WTC11 (cell line): ENCODE measurements around the gene RAPH1. TPM values are rescaled to one million over a fixed set of nuclear protein-coding genes. Genes with fewer than 3 reads are reported as not detected.

Source experiments
- ATAC-seq: fragments of 200-7000 bp; cut with Tn5 transposase; 2 replicates; pipeline ENCODE4 v1.10.0; 2021; ENCODE audit warnings: mild to moderate bottlenecking, moderate library complexity
- CTCF ChIA-PET: fragments of 300-600 bp; sonication (Branson Sonifier 250); formaldehyde crosslinking; loops from one replicate; lab custom pipeline; 2021; ENCODE audit warnings: antibody characterized with exemption; lab: Charles Lee
- POLR2A ChIA-PET: fragments of 350-600 bp; sonication (Branson Sonifier 250); formaldehyde crosslinking; loops from one replicate; lab custom pipeline; 2021; ENCODE audit warnings: antibody characterized with exemption; lab: Charles Lee
- DNase-seq: peaks from one replicate; pipeline ENCODE4 v3.0.0; 2021; ENCODE audit warnings: low spot score
- H3K27ac Mint-ChIP-seq: 2 replicates; pipeline ENCODE4 v1.8.0; 2021; ENCODE audit warnings: mixed read lengths
- H3K27me3 Mint-ChIP-seq: 2 replicates; pipeline ENCODE4 v1.8.0; 2021; ENCODE audit warnings: low read depth, mild to moderate bottlenecking, moderate library complexity, mixed read lengths
- H3K36me3 Mint-ChIP-seq: 2 replicates; pipeline ENCODE4 v1.8.0; 2021; ENCODE audit warnings: mixed read lengths
- H3K4me1 Mint-ChIP-seq: 2 replicates; pipeline ENCODE4 v1.8.0; 2022; ENCODE audit warnings: mixed read lengths
- H3K4me3 Mint-ChIP-seq: 2 replicates; pipeline ENCODE4 v1.8.0; 2021; ENCODE audit warnings: mild to moderate bottlenecking, moderate library complexity, mixed read lengths
- H3K9me3 Mint-ChIP-seq: 2 replicates; pipeline ENCODE4 v1.8.0; 2021; ENCODE audit warnings: mixed read lengths
- AFF4 ChIP-seq: sonication (generic); formaldehyde crosslinking; IDR thresholded peaks from 2 replicates; pipeline ENCODE4 v1.8.1; 2023; ENCODE audit warnings: mild to moderate bottlenecking, missing genetic modification reagents, borderline replicate concordance
- ERG ChIP-seq: fragments of 250-450 bp; sonication (Bioruptor Pico); IDR thresholded peaks from 2 replicates; pipeline ENCODE4 v1.8.0; 2021; ENCODE audit warnings: mild to moderate bottlenecking
- ETV6 ChIP-seq: sonication (generic); formaldehyde crosslinking; IDR thresholded peaks from 2 replicates; pipeline ENCODE4 v1.8.1; 2022; ENCODE audit warnings: mild to moderate bottlenecking, missing genetic modification reagents
- FOXJ3 ChIP-seq: sonication (generic); formaldehyde crosslinking; IDR thresholded peaks from 2 replicates; pipeline ENCODE4 v1.9.0; 2021; ENCODE audit warnings: missing genetic modification reagents, mild to moderate bottlenecking, borderline replicate concordance
- GABPB1 ChIP-seq: sonication (generic); formaldehyde crosslinking; IDR thresholded peaks from 2 replicates; pipeline ENCODE4 v1.8.1; 2023; ENCODE audit warnings: mild to moderate bottlenecking, missing genetic modification reagents
- GRHL2 ChIP-seq: fragments of 250-450 bp; sonication (Bioruptor Pico); IDR thresholded peaks from 2 replicates; pipeline ENCODE4 v1.8.0; 2022; ENCODE audit warnings: mild to moderate bottlenecking, moderate library complexity; ENCODE audit not compliant: insufficient replicate concordance, severe bottlenecking
- JAZF1 ChIP-seq: fragments of 250-450 bp; sonication (Bioruptor Pico); IDR thresholded peaks from 2 replicates; pipeline ENCODE4 v1.9.0; 2021; ENCODE audit warnings: moderate library complexity, mild to moderate bottlenecking, inconsistent platforms
- MLX ChIP-seq: sonication (generic); formaldehyde crosslinking; IDR thresholded peaks from 2 replicates; pipeline ENCODE4 v1.8.1; 2023; ENCODE audit warnings: mild to moderate bottlenecking, missing genetic modification reagents, moderate library complexity
- MXD4 ChIP-seq: fragments of 250-450 bp; sonication (Bioruptor Pico); IDR thresholded peaks from 2 replicates; pipeline ENCODE4 v1.8.0; 2021; ENCODE audit warnings: mild to moderate bottlenecking, moderate library complexity, borderline replicate concordance
- NFYB ChIP-seq: sonication (generic); formaldehyde crosslinking; conservative IDR thresholded peaks from 2 replicates; pipeline ENCODE4 v1.8.0; 2022; ENCODE audit warnings: low read depth, missing genetic modification reagents
- NR1H2 ChIP-seq: sonication (generic); formaldehyde crosslinking; IDR thresholded peaks from 2 replicates; pipeline ENCODE4 v1.9.0; 2021; ENCODE audit warnings: mild to moderate bottlenecking, moderate library complexity, missing genetic modification reagents
- NR2C2 ChIP-seq: sonication (generic); formaldehyde crosslinking; IDR thresholded peaks from 2 replicates; pipeline ENCODE4 v1.8.0; 2022; ENCODE audit warnings: mild to moderate bottlenecking, missing genetic modification reagents
- OVOL2 ChIP-seq: fragments of 250-450 bp; sonication (Bioruptor Pico); IDR thresholded peaks from 2 replicates; pipeline ENCODE4 v1.9.0; 2021; ENCODE audit warnings: mild to moderate bottlenecking, borderline replicate concordance
- RORB ChIP-seq: fragments of 250-450 bp; sonication (Bioruptor Pico); IDR thresholded peaks from 2 replicates; pipeline ENCODE4 v1.9.0; 2021; ENCODE audit warnings: mild to moderate bottlenecking
- ZNF396 ChIP-seq: fragments of 250-450 bp; sonication (Bioruptor Pico); IDR thresholded peaks from 2 replicates; pipeline ENCODE4 v1.8.0; 2021; ENCODE audit warnings: mild to moderate bottlenecking, moderate library complexity, borderline replicate concordance
- total RNA-seq: library from RNA; stranded (reverse); gene quantifications from 3 replicates; pipeline ENCODE4 v1.2.3, GENCODE V29; 2021
- TF ChIP-seq, protein P1 (sequence below): sonication (generic); formaldehyde crosslinking; IDR thresholded peaks from 2 replicates; pipeline ENCODE4 v1.8.1; 2023; ENCODE audit warnings: mild to moderate bottlenecking, moderate library complexity, missing genetic modification reagents
- TF ChIP-seq, protein P2 (sequence below): fragments of 250-450 bp; sonication (Bioruptor Pico); IDR thresholded peaks from 2 replicates; pipeline ENCODE4 v1.9.0; 2021; ENCODE audit warnings: moderate library complexity, mild to moderate bottlenecking, inconsistent platforms, borderline replicate concordance
- TF ChIP-seq, protein P3 (sequence below): sonication (generic); formaldehyde crosslinking; IDR thresholded peaks from 2 replicates; pipeline ENCODE4 v1.8.0; 2023; ENCODE audit warnings: mild to moderate bottlenecking, missing genetic modification reagents
- TF ChIP-seq, protein P4 (sequence below): fragments of 250-450 bp; sonication (Bioruptor Pico); conservative IDR thresholded peaks from 2 replicates; pipeline ENCODE4 v1.9.0; 2021; ENCODE audit warnings: mild to moderate bottlenecking

RAPH1 gene
- total RNA-seq, 1 experiment from 2014 or later = 24.6 TPM

DNA sequence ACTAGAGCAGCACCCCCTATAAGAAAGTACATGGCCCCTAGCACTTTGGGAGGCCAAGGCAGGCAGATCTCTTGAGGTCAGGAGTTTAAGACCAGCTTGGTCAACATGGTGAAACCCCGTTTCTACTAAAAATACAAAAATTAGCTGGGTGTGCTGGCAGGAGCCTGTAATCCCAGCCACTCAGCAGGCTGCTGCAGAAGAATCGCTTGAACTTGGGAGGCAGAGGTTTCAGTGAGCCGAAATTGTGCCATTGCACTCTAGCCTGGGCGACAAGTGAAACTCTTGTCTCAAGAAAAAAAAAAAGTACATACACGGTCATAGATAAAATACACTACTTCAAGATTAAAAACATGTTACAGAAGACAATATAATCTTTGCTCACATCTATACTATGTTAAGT is 63.8 kb downstream of the RAPH1 start:
- H3K9me3 Mint-ChIP-seq = no peaks in the 10 kb centered on the region
- H3K27me3 Mint-ChIP-seq = no peaks in the 10 kb centered on the region
- no peak for TF ChIP-seq GRHL2 (CRISPR knock-in tag)
- no peak for TF ChIP-seq NR2C2 (CRISPR knock-in tag)
- TF ChIP-seq, protein P1, sequence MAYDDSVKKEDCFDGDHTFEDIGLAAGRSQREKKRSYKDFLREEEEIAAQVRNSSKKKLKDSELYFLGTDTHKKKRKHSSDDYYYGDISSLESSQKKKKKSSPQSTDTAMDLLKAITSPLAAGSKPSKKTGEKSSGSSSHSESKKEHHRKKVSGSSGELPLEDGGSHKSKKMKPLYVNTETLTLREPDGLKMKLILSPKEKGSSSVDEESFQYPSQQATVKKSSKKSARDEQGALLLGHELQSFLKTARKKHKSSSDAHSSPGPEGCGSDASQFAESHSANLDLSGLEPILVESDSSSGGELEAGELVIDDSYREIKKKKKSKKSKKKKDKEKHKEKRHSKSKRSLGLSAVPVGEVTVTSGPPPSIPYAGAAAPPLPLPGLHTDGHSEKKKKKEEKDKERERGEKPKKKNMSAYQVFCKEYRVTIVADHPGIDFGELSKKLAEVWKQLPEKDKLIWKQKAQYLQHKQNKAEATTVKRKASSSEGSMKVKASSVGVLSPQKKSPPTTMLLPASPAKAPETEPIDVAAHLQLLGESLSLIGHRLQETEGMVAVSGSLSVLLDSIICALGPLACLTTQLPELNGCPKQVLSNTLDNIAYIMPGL (CRISPR knock-in tag) = no peak
- no peak for TF ChIP-seq JAZF1 (CRISPR knock-in tag)
- TF ChIP-seq MXD4 (CRISPR knock-in tag) = no peak
- H3K27ac Mint-ChIP-seq = no peak overlapping the region
- POLR2A ChIA-PET = no interaction called here
- ATAC-seq (no peak), DNase-seq (no peak)
- H3K4me1 Mint-ChIP-seq = no peaks in the 10 kb centered on the region
- CTCF ChIA-PET = no interaction called here
- no peak overlapping the region for H3K4me3 Mint-ChIP-seq
- no peaks in the 10 kb centered on the region for H3K36me3 Mint-ChIP-seq

DNA sequence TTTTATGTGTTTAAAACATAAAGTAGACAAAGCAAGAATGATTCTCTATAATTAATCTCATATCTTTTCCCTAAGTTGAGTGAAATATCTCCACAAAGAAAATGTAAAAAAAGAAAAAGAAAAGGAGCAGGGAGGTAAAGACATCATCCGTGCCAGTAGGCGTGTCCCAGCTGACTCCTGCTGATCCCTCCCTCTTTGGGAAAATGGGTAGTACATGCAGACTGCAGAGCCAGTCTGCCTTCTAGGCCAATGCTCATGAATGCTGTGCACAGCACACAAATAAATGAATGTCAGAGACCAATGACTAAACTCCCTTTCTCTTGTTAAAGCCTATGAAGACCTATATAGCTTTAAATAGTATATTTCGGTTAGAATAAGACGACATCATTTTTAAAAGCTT is 64.7 kb downstream of the RAPH1 start:
- no peaks in the 10 kb centered on the region for H3K4me1 Mint-ChIP-seq
- CTCF ChIA-PET = interaction anchor here (2.1 kb wide), 1 partner anchor 346 kb away, joined by 13 read pairs; no protein-coding TSS in a partner anchor
- H3K9me3 Mint-ChIP-seq = no peaks in the 10 kb centered on the region
- H3K36me3 Mint-ChIP-seq = no peaks in the 10 kb centered on the region
- H3K4me3 Mint-ChIP-seq = no peak overlapping the region
- no peak for TF ChIP-seq FOXJ3 (CRISPR knock-in tag)
- TF ChIP-seq, protein P2, sequence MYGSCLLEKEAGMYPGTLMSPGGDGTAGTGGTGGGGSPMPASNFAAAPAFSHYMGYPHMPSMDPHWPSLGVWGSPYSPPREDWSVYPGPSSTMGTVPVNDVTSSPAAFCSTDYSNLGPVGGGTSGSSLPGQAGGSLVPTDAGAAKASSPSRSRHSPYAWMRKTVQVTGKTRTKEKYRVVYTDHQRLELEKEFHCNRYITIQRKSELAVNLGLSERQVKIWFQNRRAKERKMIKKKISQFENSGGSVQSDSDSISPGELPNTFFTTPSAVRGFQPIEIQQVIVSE (CRISPR knock-in tag) = no peak
- no peak for TF ChIP-seq OVOL2 (CRISPR knock-in tag)
- no peak for TF ChIP-seq GRHL2 (CRISPR knock-in tag)
- TF ChIP-seq, protein P3, sequence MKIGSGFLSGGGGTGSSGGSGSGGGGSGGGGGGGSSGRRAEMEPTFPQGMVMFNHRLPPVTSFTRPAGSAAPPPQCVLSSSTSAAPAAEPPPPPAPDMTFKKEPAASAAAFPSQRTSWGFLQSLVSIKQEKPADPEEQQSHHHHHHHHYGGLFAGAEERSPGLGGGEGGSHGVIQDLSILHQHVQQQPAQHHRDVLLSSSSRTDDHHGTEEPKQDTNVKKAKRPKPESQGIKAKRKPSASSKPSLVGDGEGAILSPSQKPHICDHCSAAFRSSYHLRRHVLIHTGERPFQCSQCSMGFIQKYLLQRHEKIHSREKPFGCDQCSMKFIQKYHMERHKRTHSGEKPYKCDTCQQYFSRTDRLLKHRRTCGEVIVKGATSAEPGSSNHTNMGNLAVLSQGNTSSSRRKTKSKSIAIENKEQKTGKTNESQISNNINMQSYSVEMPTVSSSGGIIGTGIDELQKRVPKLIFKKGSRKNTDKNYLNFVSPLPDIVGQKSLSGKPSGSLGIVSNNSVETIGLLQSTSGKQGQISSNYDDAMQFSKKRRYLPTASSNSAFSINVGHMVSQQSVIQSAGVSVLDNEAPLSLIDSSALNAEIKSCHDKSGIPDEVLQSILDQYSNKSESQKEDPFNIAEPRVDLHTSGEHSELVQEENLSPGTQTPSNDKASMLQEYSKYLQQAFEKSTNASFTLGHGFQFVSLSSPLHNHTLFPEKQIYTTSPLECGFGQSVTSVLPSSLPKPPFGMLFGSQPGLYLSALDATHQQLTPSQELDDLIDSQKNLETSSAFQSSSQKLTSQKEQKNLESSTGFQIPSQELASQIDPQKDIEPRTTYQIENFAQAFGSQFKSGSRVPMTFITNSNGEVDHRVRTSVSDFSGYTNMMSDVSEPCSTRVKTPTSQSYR (CRISPR knock-in tag) = no peak
- TF ChIP-seq ERG (CRISPR knock-in tag) = no peak
- ATAC-seq = peak; percentile 78
- no peaks in the 10 kb centered on the region for H3K27me3 Mint-ChIP-seq
- POLR2A ChIA-PET = no interaction called here
- DNase-seq = no peak
- no peak overlapping the region for H3K27ac Mint-ChIP-seq

DNA sequence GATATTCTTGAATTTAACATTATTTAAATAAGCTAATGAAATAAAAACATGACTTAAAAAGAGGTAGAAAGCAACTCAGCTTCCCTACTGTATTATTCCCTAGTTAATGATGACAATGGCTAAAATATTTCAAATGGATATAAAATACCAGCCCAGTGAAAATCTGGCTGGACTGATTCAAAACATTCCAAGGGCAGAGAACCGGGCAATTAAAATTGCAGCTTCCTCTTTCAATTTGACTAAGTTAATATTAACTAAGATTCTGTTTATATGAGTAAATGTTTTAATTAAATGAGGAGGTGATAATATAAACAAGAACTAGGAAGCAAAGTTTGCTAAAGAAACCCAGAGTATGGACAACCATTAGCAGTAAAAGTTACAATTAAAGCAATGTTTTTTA is 65.6 kb downstream of the RAPH1 start:
- no peak overlapping the region for H3K4me3 Mint-ChIP-seq
- CTCF ChIA-PET = interaction anchor here (2.1 kb wide), 1 partner anchor 346 kb away, joined by 13 read pairs; no protein-coding TSS in a partner anchor
- no peak for TF ChIP-seq NR1H2 (CRISPR knock-in tag)
- TF ChIP-seq GABPB1 = no peak
- no peak for TF ChIP-seq NFYB
- no peak for TF ChIP-seq RORB
- no peak for TF ChIP-seq ZNF396 (CRISPR knock-in tag)
- no peak for TF ChIP-seq ETV6
- TF ChIP-seq, protein P4, sequence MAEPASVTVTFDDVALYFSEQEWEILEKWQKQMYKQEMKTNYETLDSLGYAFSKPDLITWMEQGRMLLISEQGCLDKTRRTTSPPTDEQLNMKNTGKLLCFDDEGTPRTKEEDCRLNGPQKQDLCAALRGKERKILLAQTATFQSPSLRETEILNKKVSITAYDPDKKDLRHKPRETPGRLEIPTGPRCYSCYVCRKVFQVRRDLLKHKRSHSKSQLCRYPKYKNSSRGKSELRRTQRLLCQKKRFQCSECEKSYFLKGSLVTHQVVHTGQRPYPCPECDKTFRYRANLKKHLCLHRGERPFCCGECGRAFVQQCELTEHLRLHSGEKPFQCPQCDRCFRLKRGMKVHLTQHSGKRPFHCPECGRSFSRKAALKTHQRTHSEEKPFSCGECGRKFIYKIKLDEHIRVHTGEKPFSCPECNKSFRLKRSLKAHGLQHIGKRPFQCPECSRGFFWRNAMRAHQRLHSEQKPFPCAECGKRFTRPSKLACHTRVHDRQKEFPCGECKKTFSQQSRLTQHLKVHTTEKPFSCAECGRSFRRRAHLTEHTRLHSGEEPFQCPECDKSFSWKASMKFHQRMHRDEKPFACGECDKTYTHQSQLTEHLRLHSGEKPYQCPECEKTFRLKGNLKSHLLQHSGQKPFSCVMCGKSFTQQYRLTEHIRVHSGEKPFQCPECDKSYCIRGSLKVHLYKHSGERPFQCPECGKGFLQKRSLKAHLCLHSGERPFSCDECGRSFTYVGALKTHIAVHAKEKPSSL (CRISPR knock-in tag) = no peak
- no peak for TF ChIP-seq MLX
- no peak for TF ChIP-seq AFF4

More for the DNA sequence above, 65.6 kb downstream of the RAPH1 start:
- POLR2A ChIA-PET = no interaction called here
- DNase-seq (no peak), ATAC-seq (no peak)
- Mint-ChIP-seq H3K9me3 (no peaks in the 10 kb centered on the region), H3K4me1 (no peaks in the 10 kb centered on the region), H3K27ac (no peak overlapping the region), H3K36me3 (no peaks in the 10 kb centered on the region), H3K27me3 (no peaks in the 10 kb centered on the region)
